ENCODE measurements around the gene NCR2. TPM values are rescaled to one million over a fixed set of nuclear protein-coding genes. Genes with fewer than 3 reads are reported as not detected.

The NCR2 gene
- total RNA-seq, 1 donor from 2014 or later: not detected

DNA sequence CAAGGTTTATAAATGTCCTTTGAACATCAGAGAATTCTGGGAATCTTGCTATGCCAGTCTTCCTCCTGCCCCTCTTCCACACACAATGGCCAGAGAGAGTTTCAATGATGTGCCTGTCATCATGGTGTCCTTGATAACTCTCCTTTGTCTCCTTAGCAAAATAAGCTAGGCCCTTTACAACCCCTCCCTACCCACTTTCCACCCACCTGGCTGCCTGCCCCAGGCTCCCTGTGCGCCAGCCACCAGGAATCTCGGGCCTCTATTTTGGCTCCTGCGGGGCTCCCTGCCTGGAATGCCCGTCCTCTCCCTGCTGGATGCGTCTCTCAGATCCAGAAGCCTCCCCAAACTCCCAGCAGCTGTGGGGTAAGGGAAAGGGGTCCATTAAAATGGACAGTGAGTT, 60.9 kb downstream of the NCR2 start:
- no peak for DNase-seq (ENCODE audit: low read depth)

DNA sequence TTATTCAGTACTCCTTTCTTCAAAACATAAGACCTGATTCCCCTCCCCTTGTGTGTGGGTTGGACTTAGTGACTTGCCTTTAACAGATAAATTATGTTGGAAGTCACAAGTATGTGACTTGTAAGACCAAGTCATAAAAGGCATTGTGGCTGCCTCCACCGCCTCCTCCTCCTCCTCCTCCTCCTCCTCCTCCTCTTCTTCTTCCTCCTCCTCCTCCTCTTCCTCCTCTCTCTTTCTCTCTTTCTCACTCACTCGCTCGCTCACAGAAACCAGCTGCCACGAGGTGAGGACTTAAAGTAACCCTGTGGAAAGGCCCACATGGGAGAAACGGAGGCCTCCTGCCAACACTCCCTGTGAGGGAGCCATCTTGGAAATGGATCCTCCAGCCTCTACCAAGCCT, 64.0 kb downstream of the NCR2 start:
- DNase-seq (ENCODE audit: low read depth): no peak

Other genes starting within 250 kb of the NCR2 start
- gene TREML1, start 181.3 kb upstream of the NCR2 start, total RNA-seq: not detected in 2 replicates
- gene TREM2, start 172.5 kb upstream of the NCR2 start, total RNA-seq: 0.16 TPM in 1 of 2 replicates, not detected in the other
- gene TREML2, start 134.5 kb upstream of the NCR2 start, total RNA-seq: not detected in 2 replicates
- gene TREML4, start 107.3 kb upstream of the NCR2 start, total RNA-seq: not detected in 2 replicates
- gene TREM1, start 48.9 kb upstream of the NCR2 start, total RNA-seq: not detected in 2 replicates
- gene FOXP4, start 210.8 kb downstream of the NCR2 start, total RNA-seq: 3.1 and 7.1 TPM in 2 replicates